ENCODE results near the gene CERS4.
"Not testable (repeated sequence)": the region's sequence is repeated elsewhere in the genome, so short reads cannot be mapped to it uniquely, and the experiment has no call there.

CERS4 gene

GRCh38 chr19:8244442-8244841 lies 35.3 kb downstream of the CERS4 start:
- no peak for DNase-seq

DNA sequence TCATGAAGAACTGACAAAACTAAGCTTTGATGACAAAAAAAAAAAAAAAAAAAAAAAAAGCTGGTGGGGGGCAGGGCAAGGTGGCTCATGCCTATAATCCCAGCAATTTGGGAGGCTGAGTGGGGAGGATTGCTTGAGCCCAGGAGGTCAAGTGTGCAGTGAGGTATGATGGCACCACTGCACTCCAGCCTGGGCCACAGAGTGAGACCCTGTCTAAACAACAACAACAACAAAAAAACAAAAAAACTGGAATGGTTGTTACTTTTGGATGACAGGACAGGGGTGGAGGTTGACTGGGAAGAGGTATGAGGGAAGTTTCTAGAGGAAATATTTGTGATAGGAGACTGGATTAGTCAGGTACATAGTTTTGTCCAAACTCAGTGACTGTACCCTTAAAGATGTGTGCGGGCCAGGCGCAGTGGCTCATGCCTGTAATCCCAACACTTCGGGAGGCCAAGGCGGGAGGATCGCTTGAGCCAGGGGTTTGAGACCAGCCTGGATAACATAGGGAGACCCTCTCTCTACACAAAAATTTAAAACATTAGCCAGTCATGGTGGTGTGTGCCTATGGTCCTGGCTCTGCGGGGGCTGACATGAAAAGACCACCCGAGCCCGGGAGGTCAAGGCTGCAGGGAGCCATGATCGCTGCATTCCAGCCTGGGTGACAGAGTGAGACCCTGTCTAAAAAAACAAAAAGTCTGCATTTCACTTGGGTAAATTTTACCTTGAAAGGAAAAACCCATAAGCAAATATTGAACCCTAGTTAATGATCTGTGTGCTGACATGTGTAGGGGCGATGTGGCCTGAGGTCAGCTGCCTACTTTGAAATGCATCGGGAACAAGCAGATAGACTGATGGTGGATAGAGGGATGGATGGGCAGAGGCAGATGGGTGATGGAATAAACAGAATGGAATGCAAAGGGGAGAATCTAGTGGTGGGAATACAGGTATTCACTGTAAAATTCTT lies 37.0 kb downstream of the CERS4 start:
- no peak for DNase-seq

- DNase-seq = not testable (repeated sequence)
Observed at GRCh38 chr19:8247129-8247890, 38.1 kb downstream of the CERS4 start.

DNA sequence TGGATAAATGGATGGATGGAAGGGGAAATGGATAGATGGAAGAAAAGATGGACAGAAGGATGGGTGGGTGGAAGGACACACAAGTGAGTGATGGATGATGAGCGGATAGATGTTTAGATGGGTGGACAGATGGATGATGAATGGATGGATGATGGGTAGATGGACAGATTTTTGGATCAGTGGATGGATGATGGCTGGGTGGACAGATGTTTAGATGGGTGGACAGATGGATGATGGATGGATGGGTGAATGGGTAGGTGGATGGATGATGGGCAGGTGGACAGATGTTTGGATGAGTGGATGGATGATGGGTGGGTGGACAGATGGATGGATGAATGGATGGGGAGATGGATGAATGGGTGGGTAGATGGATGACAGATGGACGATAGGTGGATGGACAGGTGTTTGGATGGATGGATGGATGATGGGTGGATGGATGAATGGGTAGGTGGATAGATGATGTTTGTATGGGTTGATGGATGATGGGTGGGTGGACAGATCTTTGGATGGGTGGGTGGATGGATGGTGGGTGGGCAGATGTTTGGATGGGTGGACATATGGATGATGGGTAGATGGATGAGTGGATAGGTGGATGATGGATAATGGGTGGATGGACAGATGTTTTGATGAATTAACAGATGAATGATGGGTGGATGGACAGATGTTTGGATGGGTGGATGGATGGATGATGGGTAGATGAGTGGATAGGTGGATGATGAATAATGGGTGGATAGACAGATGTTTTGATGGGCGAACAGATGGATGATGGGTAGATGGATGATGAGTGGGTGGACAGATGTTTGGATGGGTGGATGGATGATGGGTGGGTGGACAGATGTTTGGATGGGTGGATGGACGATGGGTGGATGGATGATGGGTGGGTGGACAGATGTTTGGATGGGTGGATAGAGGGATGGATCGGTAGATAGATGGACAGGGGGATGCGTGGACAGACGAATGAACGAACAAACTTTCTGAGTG lies 39.5 kb downstream of the CERS4 start:
- no peak for DNase-seq

DNA sequence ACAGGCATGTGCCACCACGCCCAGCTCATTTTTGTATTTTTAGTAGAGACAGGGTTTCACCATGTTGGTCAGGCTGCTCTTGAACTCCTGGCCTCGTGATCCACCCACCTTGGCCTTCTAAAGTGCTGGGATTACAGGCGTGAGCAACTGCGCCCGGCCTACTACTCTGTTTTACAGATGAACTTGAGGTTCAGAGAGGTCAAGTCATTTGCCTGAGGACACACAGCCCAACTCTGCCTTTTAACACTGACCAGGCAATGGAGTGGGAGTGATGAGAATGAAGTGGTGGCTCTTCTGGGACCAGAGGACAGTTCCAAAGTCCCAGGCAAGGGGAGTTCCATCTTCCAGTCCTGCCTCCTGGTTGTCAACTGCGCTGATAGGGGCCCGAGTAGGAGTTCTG lies 41.4 kb downstream of the CERS4 start:
- DNase-seq = no peak

DNA sequence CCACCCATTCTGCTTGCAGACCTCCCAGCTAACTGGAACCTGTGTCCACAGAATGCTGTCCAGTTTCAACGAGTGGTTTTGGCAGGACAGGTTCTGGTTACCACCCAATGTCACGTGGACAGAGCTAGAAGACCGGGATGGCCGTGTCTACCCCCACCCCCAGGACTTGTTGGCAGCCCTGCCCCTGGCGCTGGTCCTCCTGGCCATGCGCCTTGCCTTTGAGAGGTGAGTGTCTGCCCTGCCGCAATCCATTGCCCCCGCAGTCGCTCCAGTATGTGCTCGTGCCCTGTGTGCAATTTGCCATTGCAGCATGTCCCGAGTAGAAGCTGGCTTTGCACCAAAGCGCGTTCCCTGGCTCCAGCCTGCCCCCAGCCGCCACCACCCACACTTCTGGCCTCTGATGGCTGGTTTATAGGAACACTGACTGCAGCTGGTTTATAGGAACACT lies 41.9 kb downstream of the CERS4 start:
- no peak for DNase-seq

DNA sequence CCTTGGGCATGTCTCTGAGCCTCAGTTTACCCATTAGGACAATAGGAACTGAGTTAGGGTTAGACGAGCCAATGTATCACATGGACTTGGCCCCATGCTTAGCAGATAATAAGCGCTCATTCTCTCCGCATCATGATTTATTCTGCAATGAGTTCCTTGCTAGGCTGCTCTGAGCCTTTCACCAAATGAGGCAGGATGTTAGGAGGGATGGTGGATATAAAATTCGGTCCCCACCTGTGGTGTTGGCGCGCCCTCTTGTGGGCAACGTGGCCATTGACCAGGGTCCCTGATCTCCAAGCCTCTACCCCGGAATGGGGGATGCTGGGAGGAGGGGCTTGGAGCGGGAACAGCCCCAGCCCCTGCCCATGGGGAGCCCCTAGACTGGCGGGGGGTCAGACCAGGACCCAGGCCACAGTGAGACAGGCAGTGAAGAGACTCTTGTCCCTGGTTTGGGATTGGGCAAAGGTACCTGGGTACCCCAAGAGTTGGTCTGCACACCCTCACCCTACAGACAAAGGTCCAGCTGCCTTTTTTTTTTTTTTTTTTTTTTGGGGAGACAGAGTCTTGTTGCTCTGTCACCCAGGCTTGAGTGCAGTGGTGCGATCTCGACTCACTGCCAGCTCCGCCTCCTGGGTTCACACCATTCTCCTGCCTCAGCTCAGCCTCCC lies 43.9 kb downstream of the CERS4 start:
- DNase-seq = peak; percentile 78

DNA sequence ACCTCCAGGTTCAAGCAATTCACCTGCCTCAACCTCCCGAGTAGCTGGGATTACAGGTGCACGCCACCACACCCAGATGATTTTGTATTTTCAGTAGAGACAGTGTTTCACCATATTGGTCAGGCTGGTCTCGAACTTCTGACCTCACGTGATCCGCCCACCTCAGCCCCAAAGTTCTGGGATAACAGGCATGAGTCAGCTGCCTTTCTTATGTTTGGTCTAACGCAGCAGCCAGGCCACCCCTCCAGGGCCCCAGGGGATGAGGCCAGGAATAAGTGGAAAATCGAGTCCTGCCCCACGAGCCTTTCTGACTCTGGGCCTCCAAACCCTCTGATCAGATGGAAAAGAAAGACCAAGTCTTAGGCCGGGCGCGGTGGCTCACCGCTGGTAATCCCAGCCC lies 44.5 kb downstream of the CERS4 start:
- DNase-seq = no peak

GRCh38 chr19:8254286-8255001 lies 45.3 kb downstream of the CERS4 start:
- DNase-seq = no peak

DNA sequence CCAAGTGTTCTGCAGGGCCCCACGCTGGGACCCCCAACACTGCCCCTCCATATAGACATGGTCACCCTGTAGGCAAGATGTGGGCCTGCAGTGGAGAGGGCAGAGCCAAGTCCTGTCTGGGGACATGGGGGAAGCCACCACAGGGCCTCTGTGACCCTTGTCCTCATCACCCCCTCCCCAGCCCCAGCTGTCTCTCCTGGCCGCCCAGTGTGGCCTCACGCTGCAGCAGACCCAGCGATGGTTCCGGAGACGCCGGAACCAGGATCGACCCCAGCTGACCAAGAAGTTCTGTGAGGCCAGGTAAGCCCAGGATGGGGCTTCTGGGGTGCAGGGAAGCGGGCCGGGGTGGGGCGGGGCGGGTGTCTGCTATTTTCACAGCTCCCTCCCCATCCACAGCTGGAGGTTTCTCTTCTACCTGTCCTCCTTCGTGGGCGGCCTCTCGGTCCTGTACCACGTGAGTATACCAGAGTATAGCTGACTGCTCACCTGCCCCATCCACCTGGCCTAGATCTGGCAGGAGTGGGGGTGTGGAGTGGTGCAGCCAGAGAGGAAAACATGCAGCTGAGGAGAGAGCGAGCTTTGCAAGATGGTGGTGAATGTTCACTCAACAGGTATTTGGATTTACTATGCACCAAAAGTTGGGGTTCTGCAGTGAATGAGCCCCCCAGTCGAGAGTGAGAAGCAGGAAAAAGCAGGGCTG lies 46.4 kb downstream of the CERS4 start:
- no peak for DNase-seq

DNA sequence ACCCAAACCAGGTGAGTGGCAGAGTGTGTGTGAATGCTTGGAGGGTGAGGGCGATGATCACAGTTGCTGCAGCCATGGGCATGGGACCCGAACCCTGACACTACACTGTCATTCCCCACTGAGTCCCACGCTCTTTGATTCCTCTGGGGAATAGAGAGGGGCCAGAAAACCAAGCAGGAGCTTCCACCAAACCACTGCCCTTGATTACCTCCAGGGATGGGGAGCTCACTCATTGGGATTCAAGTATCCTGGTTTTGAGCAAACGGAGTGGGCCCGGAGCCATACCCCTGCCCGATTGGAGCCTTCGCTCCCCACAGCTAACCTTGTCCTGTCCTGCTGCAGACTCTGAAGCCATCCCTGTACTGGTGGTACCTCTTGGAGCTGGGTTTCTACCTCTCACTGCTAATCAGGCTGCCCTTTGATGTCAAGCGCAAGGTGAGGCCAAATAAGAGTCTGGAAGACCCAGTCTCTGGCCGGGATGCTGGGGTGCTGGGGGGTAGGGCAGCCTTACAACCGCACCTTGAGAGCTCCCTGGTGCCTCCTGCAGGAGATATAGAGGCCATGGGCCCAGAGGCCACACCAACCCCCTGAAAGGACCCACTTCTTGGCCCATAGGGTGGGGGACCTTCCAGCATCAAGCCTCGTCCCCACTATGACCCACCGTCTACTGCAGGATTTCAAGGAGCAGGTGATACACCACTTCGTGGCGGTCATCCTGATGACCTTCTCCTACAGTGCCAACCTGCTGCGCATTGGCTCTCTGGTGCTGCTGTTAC lies 47.3 kb downstream of the CERS4 start:
- DNase-seq = no peak

- DNase-seq = no peak
Observed at GRCh38 chr19:8257052-8257443, 47.9 kb downstream of the CERS4 start.

- no peak for DNase-seq
Observed at GRCh38 chr19:8259142-8259921, 50.2 kb downstream of the CERS4 start.

DNA sequence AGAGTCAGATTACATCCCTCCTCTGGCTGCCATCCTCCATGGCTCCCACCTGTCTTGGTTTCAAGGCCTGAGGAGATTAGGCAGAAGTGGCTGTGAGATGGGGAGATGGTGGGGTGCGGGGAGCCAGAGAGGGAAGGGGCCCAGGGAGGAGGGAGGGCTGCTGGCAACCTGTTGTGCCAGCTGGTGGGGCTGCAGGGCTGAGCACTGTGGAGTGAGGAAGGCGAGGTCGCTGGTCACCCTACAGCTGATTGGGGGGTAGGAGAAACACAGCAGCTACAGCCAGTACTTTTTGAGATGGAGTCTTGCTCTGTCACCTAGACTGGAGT lies 50.7 kb downstream of the CERS4 start:
- no peak for DNase-seq

DNA sequence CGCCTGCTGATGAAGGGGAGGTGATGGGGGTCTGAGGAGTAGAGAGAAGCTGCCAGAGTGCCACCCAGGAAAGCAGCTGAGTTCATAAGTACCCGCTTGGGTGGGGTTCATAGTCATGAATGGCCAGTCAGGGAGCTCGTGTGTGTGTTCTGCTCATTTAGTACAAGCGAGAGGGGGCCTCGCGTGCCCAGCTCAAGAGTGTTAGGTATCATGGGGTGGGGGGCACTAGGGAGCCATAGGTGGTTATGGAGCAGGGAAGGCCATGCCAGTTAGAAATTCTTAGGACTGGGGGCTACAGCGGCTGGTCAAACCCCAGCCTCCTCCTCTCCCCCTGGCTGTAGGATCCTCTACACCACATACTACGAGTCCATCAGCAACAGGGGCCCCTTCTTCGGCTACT lies 52.2 kb downstream of the CERS4 start:
- no peak for DNase-seq

DNA sequence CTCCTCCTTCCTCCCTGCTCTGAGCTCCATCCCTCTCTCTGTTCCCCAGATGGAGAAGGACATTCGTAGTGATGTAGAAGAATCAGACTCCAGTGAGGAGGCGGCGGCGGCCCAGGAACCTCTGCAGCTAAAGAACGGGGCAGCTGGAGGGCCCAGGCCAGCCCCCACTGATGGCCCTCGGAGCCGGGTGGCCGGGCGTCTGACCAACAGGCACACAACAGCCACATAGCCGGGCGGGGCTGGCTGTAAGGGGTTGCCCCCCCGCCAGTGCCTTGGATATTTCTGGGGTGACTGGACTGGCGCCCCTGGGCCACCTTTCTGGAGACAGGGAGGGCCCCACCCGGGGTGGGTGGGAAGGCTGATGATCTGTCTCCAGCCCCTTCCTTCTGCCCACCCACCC lies 52.7 kb downstream of the CERS4 start:
- no peak for DNase-seq

- no peak for DNase-seq
Observed at GRCh38 chr19:8262431-8262830, 53.3 kb downstream of the CERS4 start.

GRCh38 chr19:8264248-8264647 lies 55.1 kb downstream of the CERS4 start:
- DNase-seq = not testable (repeated sequence)

- DNase-seq = no peak
Observed at GRCh38 chr19:8265872-8266271, 56.7 kb downstream of the CERS4 start.

All from CD4-positive, alpha-beta T cell treated with Interleukin-15 for 1 hour (primary cell).